HEK293 (cell line): Measurements from ENCODE around the gene PBXIP1.

ENCODE experiments used
- CTCF ChIA-PET: fragments of 350-600 bp; formaldehyde crosslinking; extraction: SDS; loops from one replicate; lab custom pipeline; 2021; ENCODE audit warnings: antibody characterized with exemption; lab: Yijun Ruan, JAX
- POLR2A ChIA-PET: fragments of 300-600 bp; formaldehyde crosslinking; extraction: SDS; loops from one replicate; lab custom pipeline; 2020; ENCODE audit warnings: antibody characterized with exemption, inconsistent platforms; lab: Yijun Ruan, JAX
- H3K27ac ChIP-seq: fragments of 200-500 bp; sonication (Bioruptor generic); 2 replicates; pipeline ENCODE4 v1.5.1; 2014; ENCODE audit warnings: low read depth, low read length, control low read depth, inconsistent platforms; ENCODE audit errors: extremely low read depth
- H3K36me3 ChIP-seq, 2 experiments: fragments of 200-500 bp in 1 of 2; sonication (Bioruptor generic) in 1 of 2; 1 replicate in 1 of 2; 2 replicates in 1 of 2; pipeline ENCODE4 v1.5.1; 2014 to 2017; ENCODE audit warnings: inconsistent platforms in 2 of 2, low read length in 2 of 2; ENCODE audit not compliant: control insufficient read depth in 2 of 2, insufficient read depth in 1 of 2
- H3K4me1 ChIP-seq: fragments of 200-500 bp; sonication (Bioruptor generic); 2 replicates; pipeline ENCODE4 v1.5.1; 2014; ENCODE audit warnings: mild to moderate bottlenecking, low read length, inconsistent platforms; ENCODE audit not compliant: control insufficient read depth, insufficient read depth
- H3K4me3 ChIP-seq: 2 replicates; pipeline ENCODE4 v1.5.1; 2011; ENCODE audit warnings: low read depth, mild to moderate bottlenecking, control low read depth, low read length, moderate library complexity
- H3K9me3 ChIP-seq: fragments of 200-500 bp; sonication (Bioruptor generic); 2 replicates; pipeline ENCODE4 v1.5.1; 2014; ENCODE audit warnings: low read depth, low read length, inconsistent platforms; ENCODE audit not compliant: control insufficient read depth, insufficient read depth
- GLIS2 ChIP-seq: fragments of 450-650 bp; formaldehyde crosslinking; IDR thresholded peaks from 2 replicates; pipeline ENCODE4 v1.5.1; 2016; ENCODE audit warnings: missing biosample characterization, missing genetic modification characterization
- IKZF3 ChIP-seq: fragments of 450-650 bp; IDR thresholded peaks from 2 replicates; pipeline ENCODE4 v1.5.0; 2018; ENCODE audit warnings: missing biosample characterization, mild to moderate bottlenecking, missing genetic modification characterization, moderate library complexity
- KLF10 ChIP-seq: fragments of 450-650 bp; IDR thresholded peaks from 2 replicates; pipeline ENCODE4 v1.5.1; 2018; ENCODE audit warnings: missing biosample characterization, mild to moderate bottlenecking, missing genetic modification characterization
- KLF16 ChIP-seq: fragments of 450-650 bp; formaldehyde crosslinking; IDR thresholded peaks from 2 replicates; pipeline ENCODE4 v1.5.1; 2017; ENCODE audit warnings: missing biosample characterization, missing genetic modification characterization
- MEIS1 ChIP-seq: sonication (generic); formaldehyde crosslinking; IDR thresholded peaks from 2 replicates; pipeline ENCODE4 v1.8.1; 2022; ENCODE audit warnings: missing genetic modification reagents, mild to moderate bottlenecking, borderline replicate concordance
- PRDM10 ChIP-seq: fragments of 450-650 bp; formaldehyde crosslinking; IDR thresholded peaks from 2 replicates; pipeline ENCODE4 v1.5.1; 2016; ENCODE audit warnings: missing biosample characterization, missing genetic modification characterization
- SCRT2 ChIP-seq: fragments of 450-650 bp; formaldehyde crosslinking; IDR thresholded peaks from 2 replicates; pipeline ENCODE4 v1.5.1; 2016; ENCODE audit warnings: missing biosample characterization, missing genetic modification characterization
- TSHZ1 ChIP-seq: fragments of 450-650 bp; formaldehyde crosslinking; IDR thresholded peaks from 2 replicates; pipeline ENCODE4 v1.5.1; 2016; ENCODE audit warnings: missing biosample characterization, missing genetic modification characterization, borderline replicate concordance
- ZEB2 ChIP-seq: fragments of 450-650 bp; formaldehyde crosslinking; IDR thresholded peaks from 2 replicates; pipeline ENCODE4 v1.5.1; 2016; ENCODE audit warnings: missing biosample characterization, missing genetic modification characterization
- ZNF10 ChIP-seq: fragments of 450-650 bp; formaldehyde crosslinking; IDR thresholded peaks from 2 replicates; pipeline ENCODE4 v1.5.1; 2017; ENCODE audit warnings: missing biosample characterization, missing genetic modification characterization
- ZNF155 ChIP-seq: fragments of 450-650 bp; formaldehyde crosslinking; IDR thresholded peaks from 2 replicates; pipeline ENCODE4 v1.5.1; 2016; ENCODE audit warnings: missing biosample characterization, missing genetic modification characterization
- ZNF580 ChIP-seq: fragments of 450-650 bp; formaldehyde crosslinking; IDR thresholded peaks from 2 replicates; pipeline ENCODE4 v1.5.1; 2016; ENCODE audit warnings: missing biosample characterization, missing genetic modification characterization
- ZNF585B ChIP-seq: fragments of 450-650 bp; formaldehyde crosslinking; IDR thresholded peaks from 2 replicates; pipeline ENCODE4 v1.5.1; 2016; ENCODE audit warnings: missing biosample characterization, missing genetic modification characterization
- ZNF660 ChIP-seq: fragments of 450-650 bp; IDR thresholded peaks from 2 replicates; pipeline ENCODE4 v1.5.1; 2018; ENCODE audit warnings: missing biosample characterization, mild to moderate bottlenecking, missing genetic modification characterization
- ZNF692 ChIP-seq: fragments of 450-650 bp; formaldehyde crosslinking; IDR thresholded peaks from 2 replicates; pipeline ENCODE4 v1.5.1; 2016; ENCODE audit warnings: missing biosample characterization, missing genetic modification characterization
- ZNF785 ChIP-seq: fragments of 450-650 bp; formaldehyde crosslinking; IDR thresholded peaks from 2 replicates; pipeline ENCODE4 v1.5.1; 2016; ENCODE audit warnings: missing biosample characterization, missing genetic modification characterization
- ZSCAN5A ChIP-seq: fragments of 450-650 bp; formaldehyde crosslinking; IDR thresholded peaks from 2 replicates; pipeline ENCODE4 v1.5.1; 2016; ENCODE audit warnings: missing biosample characterization, missing genetic modification characterization
- TF ChIP-seq, protein P1 (sequence below): fragments of 450-650 bp; formaldehyde crosslinking; IDR thresholded peaks from 2 replicates; pipeline ENCODE4; 2016; ENCODE audit warnings: missing biosample characterization, missing genetic modification characterization
- TF ChIP-seq, protein P2 (sequence below): fragments of 450-650 bp; formaldehyde crosslinking; IDR thresholded peaks from 2 replicates; pipeline ENCODE4 v1.5.1; 2016; ENCODE audit warnings: missing biosample characterization, missing genetic modification characterization

The PBXIP1 gene

GRCh38 chr1:155002464-155003226 lies 46.7 kb upstream of the PBXIP1 start, which contains the start of gene ZBTB7B (continued):
- TF ChIP-seq IKZF3 (tag by site-specific recombination) (peak; percentile 59; the same call in 1 of the 2 replicates), ZNF585B (tag by site-specific recombination) (no peak), ZNF660 (tag by site-specific recombination) (no peak), MEIS1 (CRISPR knock-in tag) (no peak)
- TF ChIP-seq, protein P1, sequence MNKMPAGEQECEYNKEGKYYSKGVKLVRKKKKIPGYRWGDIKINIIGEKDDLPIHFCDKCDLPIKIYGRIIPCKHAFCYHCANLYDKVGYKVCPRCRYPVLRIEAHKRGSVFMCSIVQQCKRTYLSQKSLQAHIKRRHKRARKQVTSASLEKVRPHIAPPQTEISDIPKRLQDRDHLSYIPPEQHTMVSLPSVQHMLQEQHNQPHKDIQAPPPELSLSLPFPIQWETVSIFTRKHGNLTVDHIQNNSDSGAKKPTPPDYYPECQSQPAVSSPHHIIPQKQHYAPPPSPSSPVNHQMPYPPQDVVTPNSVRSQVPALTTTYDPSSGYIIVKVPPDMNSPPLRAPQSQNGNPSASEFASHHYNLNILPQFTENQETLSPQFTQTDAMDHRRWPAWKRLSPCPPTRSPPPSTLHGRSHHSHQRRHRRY (tag by site-specific recombination) = no peak

- H3K4me1 ChIP-seq = peaks cover 13% of the 10 kb centered on the region
- ChIA-PET CTCF (interaction anchor here (0.6 to 3.0 kb wide), 7 partner anchors 10 to 571 kb away, joined by 3 to 12 read pairs (median 4); no protein-coding TSS in a partner anchor), POLR2A (interaction anchor here (0.5 to 2.2 kb wide), 9 partner anchors 10 to 192 kb away, joined by 3 to 14 read pairs (median 4); partner anchors contain the start of genes CKS1B, FLAD1 and PYGO2)
- no peaks in the 10 kb centered on the region for H3K9me3 ChIP-seq
- H3K36me3 ChIP-seq = no peaks in the 10 kb centered on the region
- H3K4me3 ChIP-seq = peak overlapping the region; percentile 50
- peak overlapping the region; percentile 83; the same call in 1 of the 2 replicates for H3K27ac ChIP-seq
- TF ChIP-seq KLF16 = peak; percentile 70; the same call in 1 of the 2 replicates
- peak; percentile 73; the same call in 1 of the 2 replicates for TF ChIP-seq ZNF10
- TF ChIP-seq TSHZ1 (tag by site-specific recombination) = peak; percentile 71
- TF ChIP-seq, protein P2, sequence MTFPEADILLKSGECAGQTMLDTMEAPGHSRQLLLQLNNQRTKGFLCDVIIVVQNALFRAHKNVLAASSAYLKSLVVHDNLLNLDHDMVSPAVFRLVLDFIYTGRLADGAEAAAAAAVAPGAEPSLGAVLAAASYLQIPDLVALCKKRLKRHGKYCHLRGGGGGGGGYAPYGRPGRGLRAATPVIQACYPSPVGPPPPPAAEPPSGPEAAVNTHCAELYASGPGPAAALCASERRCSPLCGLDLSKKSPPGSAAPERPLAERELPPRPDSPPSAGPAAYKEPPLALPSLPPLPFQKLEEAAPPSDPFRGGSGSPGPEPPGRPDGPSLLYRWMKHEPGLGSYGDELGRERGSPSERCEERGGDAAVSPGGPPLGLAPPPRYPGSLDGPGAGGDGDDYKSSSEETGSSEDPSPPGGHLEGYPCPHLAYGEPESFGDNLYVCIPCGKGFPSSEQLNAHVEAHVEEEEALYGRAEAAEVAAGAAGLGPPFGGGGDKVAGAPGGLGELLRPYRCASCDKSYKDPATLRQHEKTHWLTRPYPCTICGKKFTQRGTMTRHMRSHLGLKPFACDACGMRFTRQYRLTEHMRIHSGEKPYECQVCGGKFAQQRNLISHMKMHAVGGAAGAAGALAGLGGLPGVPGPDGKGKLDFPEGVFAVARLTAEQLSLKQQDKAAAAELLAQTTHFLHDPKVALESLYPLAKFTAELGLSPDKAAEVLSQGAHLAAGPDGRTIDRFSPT (tag by site-specific recombination) = peak; percentile 94
- TF ChIP-seq ZNF785 (tag by site-specific recombination) = peak; percentile 98
- peak; percentile 76 for TF ChIP-seq KLF10 (tag by site-specific recombination)
- peak; percentile 96 for TF ChIP-seq GLIS2 (tag by site-specific recombination)
- TF ChIP-seq SCRT2 (tag by site-specific recombination) = no peak
- peak; percentile 27; the same call in 1 of the 2 replicates for TF ChIP-seq ZNF580 (tag by site-specific recombination)
- TF ChIP-seq ZNF692 (tag by site-specific recombination) = peak; percentile 38
- TF ChIP-seq ZNF155 (tag by site-specific recombination) = no peak
- peak; percentile 80; the same call in 1 of the 2 replicates for TF ChIP-seq ZSCAN5A
- TF ChIP-seq ZEB2 (tag by site-specific recombination) = peak; percentile 65
- peak; percentile 79 for TF ChIP-seq PRDM10 (tag by site-specific recombination)
These were observed 46.0 kb upstream of the PBXIP1 start for GRCh38 chr1:155001675-155002463.
